Fibroblast of lung (primary cell): ENCODE data around the gene SLC26A2. TPM values are rescaled to one million over a fixed set of nuclear protein-coding genes. Genes with fewer than 3 reads are reported as not detected.

ENCODE experiments used
- DNase-seq, 2 donors: peaks; one replicate each; pipeline versions ENCODE4 v3.0.0 to v3.0.0-alpha.2; 2010; ENCODE audit warnings: low read depth in 2 of 2
- H2AFZ ChIP-seq: 2 replicates; pipeline ENCODE4 v1.5.1; 2012; ENCODE audit warnings: low read length, control low read depth, inconsistent platforms
- H3K27ac ChIP-seq: 2 replicates; pipeline ENCODE4 v1.5.1; 2011; ENCODE audit warnings: low read length, control low read depth; ENCODE audit not compliant: insufficient read depth
- H3K27me3 ChIP-seq: 2 replicates; pipeline ENCODE4 v1.5.1; 2011; ENCODE audit warnings: mild to moderate bottlenecking, low read length; ENCODE audit not compliant: control insufficient read depth, insufficient read depth
- H3K36me3 ChIP-seq: 2 replicates; pipeline ENCODE4 v1.5.1; 2011; ENCODE audit warnings: low read length; ENCODE audit not compliant: control insufficient read depth, insufficient read depth
- H3K4me1 ChIP-seq: 2 replicates; pipeline ENCODE4 v1.5.1; 2011; ENCODE audit warnings: low read length; ENCODE audit not compliant: control insufficient read depth, insufficient read depth; ENCODE audit errors: extremely low read depth
- H3K4me2 ChIP-seq: 2 replicates; pipeline ENCODE4 v1.5.1; 2011; ENCODE audit warnings: low read length, control low read depth; ENCODE audit not compliant: insufficient read depth; ENCODE audit errors: extremely low read depth
- H3K4me3 ChIP-seq, 4 experiments: fragments of 200-600 bp in 1 of 4; sonication (generic) in 1 of 4; replicated peaks in 1 of 4; 2 replicates each; pipeline ENCODE4 v1.5.1; 2011 to 2016; ENCODE audit warnings: low read length in 4 of 4, low read depth in 3 of 4, mild to moderate bottlenecking in 3 of 4, control low read depth in 2 of 4, inconsistent platforms in 1 of 4, mixed read lengths in 1 of 4; ENCODE audit not compliant: insufficient read depth in 1 of 4; ENCODE audit errors: control extremely low read depth in 1 of 4
- H3K79me2 ChIP-seq: 2 replicates; pipeline ENCODE4 v1.5.1; 2012; ENCODE audit warnings: mild to moderate bottlenecking, low read length, inconsistent platforms; ENCODE audit not compliant: control insufficient read depth, insufficient read depth
- H3K9ac ChIP-seq: 2 replicates; pipeline ENCODE4 v1.5.1; 2011; ENCODE audit warnings: mild to moderate bottlenecking, low read length, control low read depth; ENCODE audit not compliant: insufficient read depth
- H3K9me3 ChIP-seq: 2 replicates; pipeline ENCODE4 v1.5.1; 2012; ENCODE audit warnings: low read depth, low read length; ENCODE audit not compliant: control insufficient read depth, insufficient read depth
- H4K20me1 ChIP-seq: 2 replicates; pipeline ENCODE4 v1.5.1; 2011; ENCODE audit warnings: low read length; ENCODE audit not compliant: control insufficient read depth, insufficient read depth; ENCODE audit errors: extremely low read depth
- EZH2 ChIP-seq: IDR thresholded peaks from 2 replicates; pipeline ENCODE4 v1.5.1; 2012; ENCODE audit warnings: low read length, control low read depth, mild to moderate bottlenecking; ENCODE audit errors: missing control alignments
- polyA plus RNA-seq, 2 donors: library from polyadenylated mRNA; depleted of rRNA in 1 of 2; stranded (reverse) in 1 of 2; unstranded in 1 of 2; fragments of >200 nt; gene quantifications; 2 replicates each; pipeline ENCODE4 v1.2.1, GENCODE V29; 2011 to 2012; ENCODE audit warnings: missing spikeins in 1 of 2
- total RNA-seq: library from RNA; depleted of rRNA; stranded (reverse); fragments of >200 nt; gene quantifications from 2 replicates; pipeline ENCODE4 v1.2.1, GENCODE V29; 2014
- TF ChIP-seq, protein P1 (sequence below), 2 donors: IDR thresholded peaks in 1 of 2; conservative IDR thresholded peaks in 1 of 2; 1 replicate in 1 of 2; 2 replicates in 1 of 2; pipeline ENCODE4 v1.5.1; 2011 to 2012; ENCODE audit warnings: low read length in 2 of 2, control low read depth in 1 of 2, inconsistent platforms in 1 of 2, low read depth in 1 of 2, mild to moderate bottlenecking in 1 of 2

SLC26A2 gene
- total and polyA plus RNA-seq, 2 donors (not counting 1 experiment from before 2014, with no cell fraction given): 10.3 to 11.6 TPM

DNA sequence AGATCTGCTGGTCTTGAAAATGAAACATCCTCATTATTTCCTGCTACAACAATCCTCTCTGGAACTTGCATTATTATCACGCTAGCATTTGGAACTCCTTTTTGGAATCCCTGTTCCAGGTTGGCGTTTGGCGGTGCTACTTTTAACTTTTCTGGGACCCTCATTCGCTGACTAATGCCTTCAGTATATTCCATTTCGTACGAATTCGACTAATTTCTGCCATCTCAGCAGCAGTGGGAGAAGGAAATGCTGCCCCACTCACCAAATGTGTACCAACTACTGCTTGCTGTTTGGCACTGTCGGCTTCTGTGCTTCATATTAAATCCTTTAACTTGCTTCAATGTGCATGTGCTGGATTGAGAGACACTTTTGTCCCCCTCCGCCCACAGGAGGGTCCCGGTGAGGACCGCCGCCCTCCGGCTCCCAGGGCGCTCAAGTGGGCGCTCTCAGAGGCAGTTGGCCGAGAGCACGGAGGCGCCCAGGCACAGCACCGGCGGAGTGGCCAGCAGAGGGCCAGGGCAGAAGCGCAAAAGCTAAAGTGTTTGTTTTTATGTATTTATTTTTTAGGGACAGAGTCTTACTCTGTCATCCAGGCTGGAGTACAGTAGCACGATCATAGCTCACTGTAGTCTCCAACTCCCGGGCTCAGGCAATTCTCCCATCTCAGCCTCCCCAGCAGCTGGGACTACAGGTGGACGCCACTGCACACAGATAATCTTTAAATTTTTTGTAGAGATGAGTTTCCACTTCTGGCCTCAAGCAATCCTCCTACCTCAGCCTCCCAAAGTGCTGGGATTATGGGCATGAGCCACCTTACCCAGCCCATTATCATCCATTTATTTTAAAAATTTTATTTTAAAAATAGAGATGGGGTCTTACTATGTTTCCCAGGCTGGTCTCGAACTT is 27.9 kb upstream of the SLC26A2 start:
- Histone ChIP-seq H3K27me3 (peaks cover 2% of the 10 kb centered on the region), H3K4me1 (peaks cover 7% of the 10 kb centered on the region), H2AFZ (no peak overlapping the region), H3K27ac (no peak overlapping the region), H3K9ac (no peak overlapping the region), H3K4me3 (peak overlapping the region in 2 of 4 experiments; percentile 33 to 45), H3K79me2 (no peaks in the 10 kb centered on the region), H3K9me3 (no peaks in the 10 kb centered on the region), H4K20me1 (no peaks in the 10 kb centered on the region), H3K36me3 (no peaks in the 10 kb centered on the region), H3K4me2 (peak overlapping the region; percentile 21)
- DNase-seq: no peak
- TF ChIP-seq, protein P1, sequence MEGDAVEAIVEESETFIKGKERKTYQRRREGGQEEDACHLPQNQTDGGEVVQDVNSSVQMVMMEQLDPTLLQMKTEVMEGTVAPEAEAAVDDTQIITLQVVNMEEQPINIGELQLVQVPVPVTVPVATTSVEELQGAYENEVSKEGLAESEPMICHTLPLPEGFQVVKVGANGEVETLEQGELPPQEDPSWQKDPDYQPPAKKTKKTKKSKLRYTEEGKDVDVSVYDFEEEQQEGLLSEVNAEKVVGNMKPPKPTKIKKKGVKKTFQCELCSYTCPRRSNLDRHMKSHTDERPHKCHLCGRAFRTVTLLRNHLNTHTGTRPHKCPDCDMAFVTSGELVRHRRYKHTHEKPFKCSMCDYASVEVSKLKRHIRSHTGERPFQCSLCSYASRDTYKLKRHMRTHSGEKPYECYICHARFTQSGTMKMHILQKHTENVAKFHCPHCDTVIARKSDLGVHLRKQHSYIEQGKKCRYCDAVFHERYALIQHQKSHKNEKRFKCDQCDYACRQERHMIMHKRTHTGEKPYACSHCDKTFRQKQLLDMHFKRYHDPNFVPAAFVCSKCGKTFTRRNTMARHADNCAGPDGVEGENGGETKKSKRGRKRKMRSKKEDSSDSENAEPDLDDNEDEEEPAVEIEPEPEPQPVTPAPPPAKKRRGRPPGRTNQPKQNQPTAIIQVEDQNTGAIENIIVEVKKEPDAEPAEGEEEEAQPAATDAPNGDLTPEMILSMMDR (conservative IDR thresholded peaks at IDR 0.05 in 1 of 2, IDR thresholded peaks at IDR 0.05 in 1 of 2; ENCODE audit: low read depth in 1 of 2, low read length in 2 of 2): peak; percentile 35 to 44
- TF ChIP-seq EZH2: no peak

DNA sequence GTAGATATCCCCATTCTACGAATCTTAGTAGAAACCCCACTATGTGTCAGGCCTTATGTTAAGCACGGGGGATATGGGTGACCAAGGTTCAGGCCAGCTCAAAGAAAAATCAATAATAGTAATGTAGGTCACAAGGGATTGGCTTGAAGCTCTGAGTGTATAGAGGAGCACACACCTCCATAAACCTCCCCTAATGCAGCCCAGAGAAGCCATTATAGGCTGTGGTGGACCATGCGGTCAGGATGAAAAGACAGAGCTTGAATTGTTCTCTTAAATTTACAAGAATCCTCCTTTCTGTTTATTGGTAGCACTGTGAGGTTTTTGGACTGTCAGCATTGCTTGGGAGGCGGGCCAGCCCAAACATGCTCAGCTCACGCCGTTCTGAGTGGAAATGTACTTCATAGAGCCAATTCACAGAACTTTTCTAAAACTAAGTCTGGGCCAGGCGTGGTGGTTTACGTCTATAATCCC is 25.1 kb upstream of the SLC26A2 start:
- no peak for DNase-seq
- no peaks in the 10 kb centered on the region for H3K36me3 ChIP-seq
- TF ChIP-seq, protein P1 (conservative IDR thresholded peaks at IDR 0.05 in 1 of 2, IDR thresholded peaks at IDR 0.05 in 1 of 2; ENCODE audit: low read depth in 1 of 2, low read length in 2 of 2): no peak
- H3K9me3 ChIP-seq: no peaks in the 10 kb centered on the region
- H2AFZ ChIP-seq: no peak overlapping the region
- H3K4me2 ChIP-seq: no peak overlapping the region
- H3K79me2 ChIP-seq: no peaks in the 10 kb centered on the region
- no peaks in the 10 kb centered on the region for H4K20me1 ChIP-seq
- no peak overlapping the region for H3K27ac ChIP-seq
- H3K4me3 ChIP-seq: no peak overlapping the region
- peaks cover 2% of the 10 kb centered on the region for H3K27me3 ChIP-seq
- H3K4me1 ChIP-seq: peaks cover 20% of the 10 kb centered on the region
- no peak overlapping the region for H3K9ac ChIP-seq

DNA sequence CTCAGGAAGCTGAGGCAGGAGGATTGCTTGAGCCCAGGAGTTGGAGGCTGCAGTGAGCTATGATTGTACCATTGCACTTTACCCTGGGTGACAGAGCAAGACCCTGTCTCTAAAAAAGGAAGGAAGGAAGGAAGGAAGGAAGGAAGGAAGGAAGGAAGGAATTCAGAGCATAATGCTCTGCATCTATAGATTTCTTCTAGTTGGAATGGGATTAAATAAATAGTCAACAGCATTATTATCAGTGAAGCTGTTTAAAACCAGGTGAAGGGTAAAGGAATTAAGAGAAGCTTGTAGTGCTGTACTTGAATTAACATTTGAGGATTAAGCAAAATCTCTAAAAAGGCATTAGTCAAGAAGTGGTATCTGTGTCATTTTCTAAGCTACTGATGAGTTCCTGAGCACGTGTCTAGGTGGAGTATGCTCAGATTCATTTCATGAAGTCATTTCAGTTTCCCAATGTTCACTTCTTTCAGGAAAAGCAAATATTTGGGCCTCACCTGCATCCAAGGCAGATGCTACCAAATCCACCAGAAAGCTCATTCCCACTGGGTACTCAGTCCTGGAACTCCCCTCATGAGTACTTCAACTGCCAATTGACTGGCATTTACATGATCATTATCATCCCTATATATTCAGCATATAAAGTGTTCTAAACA is 24.4 kb upstream of the SLC26A2 start:
- H3K9ac ChIP-seq: no peak overlapping the region
- no peak overlapping the region for H3K4me3 ChIP-seq
- H3K4me1 ChIP-seq: peaks cover 20% of the 10 kb centered on the region
- no peak overlapping the region for H3K27ac ChIP-seq
- H2AFZ ChIP-seq: no peak overlapping the region
- no peaks in the 10 kb centered on the region for H3K36me3 ChIP-seq
- DNase-seq: no peak
- H3K4me2 ChIP-seq: no peak overlapping the region
- H4K20me1 ChIP-seq: no peaks in the 10 kb centered on the region
- H3K27me3 ChIP-seq: peaks cover 2% of the 10 kb centered on the region
- no peaks in the 10 kb centered on the region for H3K79me2 ChIP-seq
- H3K9me3 ChIP-seq: no peaks in the 10 kb centered on the region
- TF ChIP-seq, protein P1 (conservative IDR thresholded peaks at IDR 0.05 in 1 of 2, IDR thresholded peaks at IDR 0.05 in 1 of 2; ENCODE audit: low read depth in 1 of 2, low read length in 2 of 2): no peak
- TF ChIP-seq EZH2: no peak
